ENCODE data around the gene GOLGA8N. TPM values are rescaled to one million over a fixed set of nuclear protein-coding genes. Genes with fewer than 3 reads are reported as not detected.

GOLGA8N gene
- total RNA-seq, result 5.2 and 13.7 TPM in 2 replicates

GRCh38 chr15:32593151-32593550, at the start of gene GOLGA8N:
Gene GOLGA8N (plus strand): TSS chr15:32593456.

GRCh38 chr15:32615051-32615870, 22.0 kb downstream of the GOLGA8N start, which contains the start of gene ARHGAP11A:
Gene ARHGAP11A (plus strand): TSS chr15:32615504. CDS start chr15:32616212, 708 bp downstream.

GRCh38 chr15:32641517-32642059, 48.3 kb downstream of the GOLGA8N start, which contains the start of gene SCG5:
Gene SCG5 (plus strand): TSS chr15:32641710. CDS start chr15:32643593, 1,883 bp downstream.

Other genes with a start within 250 kb of the GOLGA8N start
- gene GOLGA8K, start 190.2 kb upstream of the GOLGA8N start, total RNA-seq, result under 0.01 and 0.44 TPM in 2 replicates
- 0.50 TPM in 1 of 2 replicates, not detected in the other for gene GOLGA8O, start 137.8 kb upstream of the GOLGA8N start, total RNA-seq
- 7.1 and 33.5 TPM in 2 replicates for gene ARHGAP11A, start 22.0 kb downstream of the GOLGA8N start, total RNA-seq
- gene SCG5, start 48.3 kb downstream of the GOLGA8N start, total RNA-seq, result 15.3 and 21.5 TPM in 2 replicates
- gene GREM1, start 124.5 kb downstream of the GOLGA8N start, total RNA-seq, result 141 and 1,212 TPM in 2 replicates